ENCODE data around the gene IRS2. TPM values are rescaled to one million over a fixed set of nuclear protein-coding genes. Genes with fewer than 3 reads are reported as not detected.

IRS2 gene
- total RNA-seq, 2 donors from 2014 or later = 47.8 to 59.8 TPM

- no peaks in the 10 kb centered on the region for H3K36me3 ChIP-seq
- H3K4me3 ChIP-seq = no peak overlapping the region
- no peak for ATAC-seq (ENCODE audit: insufficient number of reproducible peaks, low FRiP score, low read depth)
- DNase-seq (ENCODE audit: low spot score) = no peak
- H3K4me1 ChIP-seq (ENCODE audit: control insufficient read depth in 1 of 2, low read depth in 2 of 2) = no peaks in the 10 kb centered on the region
- no peak for TF ChIP-seq CTCF (IDR thresholded peaks at IDR 0.05)
- H3K27ac ChIP-seq = no peak overlapping the region
- no peaks in the 10 kb centered on the region for H3K27me3 ChIP-seq (replicated peaks; ENCODE audit: insufficient read depth)
- no peaks in the 10 kb centered on the region for H3K9me3 ChIP-seq
Measured at GRCh38 chr13:109707742-109708617, 78.4 kb downstream of the IRS2 start.

- no peak overlapping the region for H3K4me3 ChIP-seq
- no peaks in the 10 kb centered on the region for H3K9me3 ChIP-seq
- H3K36me3 ChIP-seq = no peaks in the 10 kb centered on the region
- no peak overlapping the region for H3K27ac ChIP-seq
- ATAC-seq (ENCODE audit: insufficient number of reproducible peaks, low FRiP score, low read depth) = no peak
- no peaks in the 10 kb centered on the region for H3K4me1 ChIP-seq (ENCODE audit: control insufficient read depth in 1 of 2, low read depth in 2 of 2)
- no peak for TF ChIP-seq CTCF (IDR thresholded peaks at IDR 0.05)
- no peak for DNase-seq (ENCODE audit: low spot score)
- no peaks in the 10 kb centered on the region for H3K27me3 ChIP-seq (replicated peaks; ENCODE audit: insufficient read depth)
Measured at GRCh38 chr13:109707044-109707741, 79.2 kb downstream of the IRS2 start.

GRCh38 chr13:109706015-109706715, 80.2 kb downstream of the IRS2 start:
- H3K4me1 ChIP-seq (ENCODE audit: control insufficient read depth in 1 of 2, low read depth in 2 of 2) = no peaks in the 10 kb centered on the region
- H3K27me3 ChIP-seq (replicated peaks; ENCODE audit: insufficient read depth) = no peaks in the 10 kb centered on the region
- peak overlapping the region in 1 of 2 donors; percentile 36 for H3K27ac ChIP-seq
- TF ChIP-seq CTCF (IDR thresholded peaks at IDR 0.05) = no peak
- H3K9me3 ChIP-seq = no peaks in the 10 kb centered on the region
- no peak for DNase-seq (ENCODE audit: low spot score)
- no peak overlapping the region for H3K4me3 ChIP-seq
- ATAC-seq (ENCODE audit: insufficient number of reproducible peaks, low FRiP score, low read depth) = no peak
- H3K36me3 ChIP-seq = no peaks in the 10 kb centered on the region

- DNase-seq (ENCODE audit: low spot score) (no peak), ATAC-seq (ENCODE audit: insufficient number of reproducible peaks, low FRiP score, low read depth) (no peak)
- Histone ChIP-seq H3K36me3 (no peaks in the 10 kb centered on the region), H3K4me1 (ENCODE audit: control insufficient read depth in 1 of 2, low read depth in 2 of 2) (no peaks in the 10 kb centered on the region), H3K27ac (peak overlapping the region in 1 of 2 donors; percentile 36), H3K27me3 (replicated peaks; ENCODE audit: insufficient read depth) (no peaks in the 10 kb centered on the region), H3K9me3 (no peaks in the 10 kb centered on the region), H3K4me3 (no peak overlapping the region)
- no peak for TF ChIP-seq CTCF (IDR thresholded peaks at IDR 0.05)
Measured at GRCh38 chr13:109704771-109705635, 81.4 kb downstream of the IRS2 start.

Measured in thoracic aorta (tissue), 2 donors.